DMS 273 (cell line): Measurements from ENCODE around the gene IKZF3.
A peak's percentile ranks its signal among the peaks of the same experiment; 100 is the strongest.

Experiments
- DNase-seq: peaks from one replicate; lab custom pipeline; 2025; ENCODE audit not compliant: unreplicated experiment; lab: John Stamatoyannopoulos, UW

IKZF3 gene

GRCh38 chr17:39818358-39819000 is 45.6 kb downstream of the IKZF3 start:
- DNase-seq = no peak

GRCh38 chr17:39816272-39816671 is 47.8 kb downstream of the IKZF3 start:
- no peak for DNase-seq

- DNase-seq = no peak
Measured at GRCh38 chr17:39814497-39814896, 49.6 kb downstream of the IKZF3 start.

- DNase-seq = no peak
Measured at GRCh38 chr17:39813631-39814030, 50.5 kb downstream of the IKZF3 start.

- peak; percentile 8 for DNase-seq
Measured at GRCh38 chr17:39812466-39812865, 51.6 kb downstream of the IKZF3 start.

- DNase-seq = no peak
Measured at GRCh38 chr17:39810939-39811728, 53.0 kb downstream of the IKZF3 start.

- DNase-seq = no peak
Measured at GRCh38 chr17:39809221-39809620, 54.9 kb downstream of the IKZF3 start.

GRCh38 chr17:39808409-39808997 is 55.6 kb downstream of the IKZF3 start:
- no peak for DNase-seq

GRCh38 chr17:39804839-39805238 is 59.3 kb downstream of the IKZF3 start:
- DNase-seq = no peak

- no peak for DNase-seq
Measured at GRCh38 chr17:39801055-39801454, 63.1 kb downstream of the IKZF3 start.

- DNase-seq = no peak
Measured at GRCh38 chr17:39800540-39800939, 63.6 kb downstream of the IKZF3 start.

GRCh38 chr17:39799395-39799794 is 64.7 kb downstream of the IKZF3 start:
- DNase-seq = no peak

GRCh38 chr17:39794249-39794970 is 69.7 kb downstream of the IKZF3 start:
- DNase-seq = no peak

- no peak for DNase-seq
Measured at GRCh38 chr17:39793301-39793872, 70.7 kb downstream of the IKZF3 start.

GRCh38 chr17:39792526-39793221 is 71.4 kb downstream of the IKZF3 start:
- DNase-seq = no peak

- no peak for DNase-seq
Measured at GRCh38 chr17:39791111-39791992, 72.8 kb downstream of the IKZF3 start.

GRCh38 chr17:39787743-39788484 is 76.2 kb downstream of the IKZF3 start:
- no peak for DNase-seq

GRCh38 chr17:39787041-39787440 is 77.1 kb downstream of the IKZF3 start:
- DNase-seq = no peak

GRCh38 chr17:39782980-39783379 is 81.1 kb downstream of the IKZF3 start:
- DNase-seq = no peak
